Breast epithelium (tissue), 4 donors: ENCODE measurements around the gene VHLL. TPM values are rescaled to one million over a fixed set of nuclear protein-coding genes. Genes with fewer than 3 reads are reported as not detected.

Experiments
- DNase-seq, 2 donors: peaks; one replicate each; pipeline ENCODE4 v3.0.0-alpha.2; 2019; ENCODE audit warnings: low spot score in 2 of 2
- H3K27ac ChIP-seq, 2 donors: fragments of 200-600 bp; sonication (generic) in 1 of 2; one replicate each; pipeline ENCODE4 v1.5.1; 2016 to 2019; ENCODE audit warnings: mild to moderate bottlenecking in 1 of 2
- H3K27me3 ChIP-seq, 2 donors: fragments of 200-600 bp; sonication (generic) in 1 of 2; one replicate each; pipeline versions ENCODE4 v1.5.1 to v1.6.0; 2017 to 2019; ENCODE audit warnings: control low read depth in 1 of 2, mild to moderate bottlenecking in 1 of 2
- H3K36me3 ChIP-seq: fragments of 200-600 bp; one replicate; pipeline ENCODE4 v1.5.1; 2019
- H3K4me1 ChIP-seq, 2 donors: fragments of 200-600 bp; sonication (generic); one replicate each; pipeline ENCODE4 v1.5.1; 2016 to 2019; ENCODE audit warnings: control low read depth in 1 of 2
- H3K4me3 ChIP-seq, 3 donors: fragments of 200-600 bp; sonication (generic); 1 replicate in 2 of 3; 2 replicates in 1 of 3; pipeline ENCODE4 v1.5.1; 2016 to 2019; ENCODE audit warnings: mild to moderate bottlenecking in 3 of 3, moderate library complexity in 2 of 3
- H3K9me3 ChIP-seq, 2 donors: fragments of 200-600 bp; sonication (generic) in 1 of 2; one replicate each; pipeline ENCODE4 v1.5.1; 2016 to 2019; ENCODE audit warnings: control low read depth in 1 of 2
- CTCF ChIP-seq, 3 donors: fragments of 450-650 bp; IDR thresholded peaks; one replicate each; pipeline ENCODE4 v1.5.1; 2016 to 2017; ENCODE audit warnings: antibody characterized with exemption in 3 of 3, mild to moderate bottlenecking in 3 of 3, moderate library complexity in 3 of 3
- POLR2A ChIP-seq: fragments of 450-650 bp; IDR thresholded peaks from one replicate; pipeline ENCODE4 v1.6.1; 2016; ENCODE audit warnings: antibody characterized with exemption, mild to moderate bottlenecking, moderate library complexity
- POLR2AphosphoS5 ChIP-seq, 3 donors: sonication (generic); formaldehyde crosslinking; IDR thresholded peaks; one replicate each; pipeline ENCODE4 v1.6.1; 2017; ENCODE audit warnings: antibody characterized with exemption in 3 of 3
- intact Hi-C: fragments of 100-400 bp; cut with DNase I; formaldehyde crosslinking; loops from one replicate; pipeline ENCODE4 v1.15.1; 2023; ENCODE audit warnings: low total_unique reads
- total RNA-seq, 3 donors: library from RNA; depleted of rRNA; stranded (reverse); fragments of >200 nt; gene quantifications; one replicate each; pipeline ENCODE4 v1.1.0, GENCODE V29; 2016

Gene VHLL
- total RNA-seq, 3 donors from 2014 or later = 0.98 TPM; not detected in 2

GRCh38 chr1:156293098-156293434 is 6.0 kb downstream of the VHLL start:
- TF ChIP-seq CTCF (IDR thresholded peaks at IDR 0.05) (no peak), POLR2A (no peak), POLR2AphosphoS5 (IDR thresholded peaks at IDR 0.05) (no peak)
- H3K27ac ChIP-seq = peak overlapping the region in 1 of 2 donors; percentile 62
- H3K4me3 ChIP-seq = no peak overlapping the region
- intact Hi-C loops = loop anchor here (2.0 kb wide), 1 partner anchor 210 kb away; the partner anchor contains the start of gene MEX3A
- DNase-seq = no peak
- no peaks in the 10 kb centered on the region for H3K27me3 ChIP-seq
- H3K9me3 ChIP-seq = no peaks in the 10 kb centered on the region
- peaks cover 0 to 3% of the 10 kb centered on the region in 2 donors for H3K4me1 ChIP-seq
- no peaks in the 10 kb centered on the region for H3K36me3 ChIP-seq

- TF ChIP-seq POLR2AphosphoS5 (IDR thresholded peaks at IDR 0.05) (peak in 1 of 3 donors; percentile 57), CTCF (IDR thresholded peaks at IDR 0.05) (no peak)
These were observed 7.7 kb downstream of the VHLL start for GRCh38 chr1:156291226-156292061.

GRCh38 chr1:156289857-156290256 is 9.2 kb downstream of the VHLL start:
- Histone ChIP-seq H3K36me3 (no peaks in the 10 kb centered on the region), H3K27me3 (no peaks in the 10 kb centered on the region), H3K27ac (no peak overlapping the region), H3K4me1 (peaks cover 0 to 2% of the 10 kb centered on the region in 2 donors), H3K9me3 (no peaks in the 10 kb centered on the region), H3K4me3 (no peak overlapping the region)
- DNase-seq = no peak
- TF ChIP-seq POLR2AphosphoS5 (IDR thresholded peaks at IDR 0.05) (no peak), CTCF (IDR thresholded peaks at IDR 0.05) (no peak), POLR2A (no peak)
- intact Hi-C loops = no loop called here

More at GRCh38 chr1:156291226-156292061, 7.7 kb downstream of the VHLL start:
- Histone ChIP-seq H3K4me1 (peaks cover 0 to 3% of the 10 kb centered on the region in 2 donors), H3K36me3 (no peaks in the 10 kb centered on the region), H3K27ac (peak overlapping the region; percentile 72 to 90), H3K27me3 (no peaks in the 10 kb centered on the region), H3K4me3 (peak overlapping the region; percentile 40 to 68 (median 51)), H3K9me3 (no peaks in the 10 kb centered on the region)
- DNase-seq = peak; percentile 70 to 74
- intact Hi-C loops = loop anchor here (2.0 kb wide), 1 partner anchor 209 kb away; the partner anchor contains the start of gene MEX3A

- peaks cover 0 to 17% of the 10 kb centered on the region in 2 donors for H3K4me1 ChIP-seq
- no peak overlapping the region for H3K4me3 ChIP-seq
- H3K36me3 ChIP-seq = no peaks in the 10 kb centered on the region
- no peak for DNase-seq
- TF ChIP-seq POLR2A = no peak
- no peak for TF ChIP-seq POLR2AphosphoS5 (IDR thresholded peaks at IDR 0.05)
- TF ChIP-seq CTCF (IDR thresholded peaks at IDR 0.05) = no peak
- H3K9me3 ChIP-seq = no peaks in the 10 kb centered on the region
- H3K27me3 ChIP-seq = no peaks in the 10 kb centered on the region
- no peak overlapping the region for H3K27ac ChIP-seq
- intact Hi-C loops = no loop called here
These were observed 13.0 kb downstream of the VHLL start for GRCh38 chr1:156286061-156286460.

GRCh38 chr1:156285437-156285836 is 13.7 kb downstream of the VHLL start:
- H3K9me3 ChIP-seq = no peaks in the 10 kb centered on the region
- DNase-seq = no peak
- H3K27ac ChIP-seq = peak overlapping the region; percentile 57 to 60
- TF ChIP-seq POLR2AphosphoS5 (IDR thresholded peaks at IDR 0.05) (no peak), POLR2A (no peak), CTCF (IDR thresholded peaks at IDR 0.05) (no peak)
- H3K27me3 ChIP-seq = no peaks in the 10 kb centered on the region
- intact Hi-C loops = no loop called here
- H3K4me1 ChIP-seq = peaks cover 0 to 18% of the 10 kb centered on the region in 2 donors
- no peak overlapping the region for H3K4me3 ChIP-seq
- H3K36me3 ChIP-seq = no peaks in the 10 kb centered on the region
